T-helper 1 cell treated with Interleukin-12 subunit alpha and Interleukin-12 subunit beta and Interleukin-4 antibody, amounts not matched to agents 30 μg/mL and 1 μg/mL, for 36 hours (primary cell): Measurements from ENCODE around the gene SETBP1.
A peak's percentile ranks its signal among the peaks of the same experiment; 100 is the strongest.

Source experiments
- H3K27ac Mint-ChIP-seq: one replicate; pipeline ENCODE4 v1.8.0; 2021; ENCODE audit warnings: mild to moderate bottlenecking, mixed read lengths
- H3K27me3 Mint-ChIP-seq: one replicate; pipeline ENCODE4 v1.8.0; 2021; ENCODE audit warnings: low read depth, mixed read lengths
- H3K36me3 Mint-ChIP-seq: one replicate; pipeline ENCODE4 v1.8.0; 2021; ENCODE audit warnings: low read depth, mixed read lengths
- H3K4me1 Mint-ChIP-seq: one replicate; pipeline ENCODE4 v1.8.0; 2021; ENCODE audit warnings: low read depth, mixed read lengths
- H3K4me3 Mint-ChIP-seq: one replicate; pipeline ENCODE4 v1.8.0; 2021; ENCODE audit warnings: mild to moderate bottlenecking, moderate library complexity, mixed read lengths
- H3K9me3 Mint-ChIP-seq: one replicate; pipeline ENCODE4 v1.8.0; 2021; ENCODE audit warnings: mixed read lengths

The SETBP1 gene

DNA sequence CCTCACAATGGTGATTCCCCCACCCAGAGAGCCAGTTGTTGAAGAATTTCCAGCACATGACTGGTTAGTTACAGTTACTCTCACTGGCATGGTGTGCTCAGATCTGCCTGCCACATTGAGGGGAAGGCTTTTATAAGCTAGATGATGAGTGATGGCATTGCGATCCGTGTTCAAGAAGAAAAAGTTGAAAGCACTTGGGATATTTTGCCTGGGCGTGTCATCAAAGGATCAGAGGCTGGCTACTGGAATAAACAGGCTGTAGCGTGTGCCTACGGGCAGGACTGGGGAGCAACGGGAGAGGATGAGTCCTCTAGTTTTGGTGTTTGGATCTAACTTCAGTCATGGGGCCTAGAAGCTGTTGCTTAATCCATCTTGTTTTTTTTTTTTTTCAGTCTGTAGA, 175.0 kb downstream of the SETBP1 start:
- Mint-ChIP-seq H3K36me3 (peaks cover 2% of the 10 kb centered on the region), H3K9me3 (no peaks in the 10 kb centered on the region), H3K27me3 (peaks cover 32% of the 10 kb centered on the region), H3K27ac (no peak overlapping the region), H3K4me1 (no peaks in the 10 kb centered on the region), H3K4me3 (no peak overlapping the region)

DNA sequence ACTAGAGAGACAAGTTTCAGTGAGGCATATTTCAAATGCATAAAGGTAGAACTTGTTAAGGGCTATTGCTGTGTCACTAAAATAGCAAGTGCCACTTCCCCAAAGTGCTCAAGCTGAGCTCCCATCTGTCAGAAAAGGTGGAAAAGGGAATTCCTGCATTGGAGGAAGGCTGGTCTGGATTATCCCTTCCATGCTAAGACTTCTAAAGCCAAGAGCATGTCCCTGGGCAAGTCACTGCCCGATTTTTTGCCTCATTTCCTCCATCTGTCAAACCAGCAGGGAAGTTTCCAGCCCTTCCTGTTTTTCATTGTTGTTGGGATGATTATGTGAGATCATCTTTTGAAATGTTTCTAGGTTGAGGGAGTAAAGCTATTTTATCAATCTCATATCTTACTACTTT, 175.5 kb downstream of the SETBP1 start:
- Mint-ChIP-seq H3K4me3 (no peak overlapping the region), H3K27ac (no peak overlapping the region), H3K4me1 (no peaks in the 10 kb centered on the region), H3K36me3 (peaks cover 2% of the 10 kb centered on the region), H3K9me3 (no peaks in the 10 kb centered on the region), H3K27me3 (peaks cover 32% of the 10 kb centered on the region)

DNA sequence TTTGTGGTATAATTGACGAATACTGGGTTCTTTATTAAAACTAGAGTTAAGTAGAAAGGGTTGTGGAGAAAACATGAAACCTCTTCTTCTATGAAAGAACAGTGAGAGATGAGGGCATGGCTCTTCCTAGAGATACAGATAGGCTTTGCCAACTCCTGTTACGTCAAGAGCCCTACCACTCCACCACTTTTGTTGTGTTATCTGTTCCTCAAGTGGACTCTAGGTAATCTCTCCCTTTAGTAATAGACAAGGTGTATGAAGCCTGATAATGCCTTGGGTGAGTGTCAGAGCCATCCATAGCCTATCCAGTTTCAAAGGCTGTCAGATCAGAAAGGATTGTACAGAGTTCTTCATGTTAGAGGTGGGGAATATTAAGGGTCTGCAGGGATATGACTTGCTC, 176.4 kb downstream of the SETBP1 start:
- Mint-ChIP-seq H3K36me3 (peaks cover 2% of the 10 kb centered on the region), H3K27ac (no peak overlapping the region), H3K27me3 (peaks cover 36% of the 10 kb centered on the region), H3K9me3 (no peaks in the 10 kb centered on the region), H3K4me1 (no peaks in the 10 kb centered on the region), H3K4me3 (no peak overlapping the region)

- Mint-ChIP-seq H3K27me3 (peaks cover 33% of the 10 kb centered on the region), H3K36me3 (peaks cover 2% of the 10 kb centered on the region), H3K4me3 (no peak overlapping the region), H3K27ac (no peak overlapping the region), H3K4me1 (no peaks in the 10 kb centered on the region), H3K9me3 (no peaks in the 10 kb centered on the region)
These were observed 177.2 kb downstream of the SETBP1 start for GRCh38 chr18:44857744-44858491.

- Mint-ChIP-seq H3K27me3 (peaks cover 37% of the 10 kb centered on the region), H3K4me1 (peaks cover 2% of the 10 kb centered on the region), H3K27ac (no peak overlapping the region), H3K36me3 (peaks cover 2% of the 10 kb centered on the region), H3K4me3 (no peak overlapping the region), H3K9me3 (no peaks in the 10 kb centered on the region)
These were observed 178.6 kb downstream of the SETBP1 start for GRCh38 chr18:44859263-44859662.

DNA sequence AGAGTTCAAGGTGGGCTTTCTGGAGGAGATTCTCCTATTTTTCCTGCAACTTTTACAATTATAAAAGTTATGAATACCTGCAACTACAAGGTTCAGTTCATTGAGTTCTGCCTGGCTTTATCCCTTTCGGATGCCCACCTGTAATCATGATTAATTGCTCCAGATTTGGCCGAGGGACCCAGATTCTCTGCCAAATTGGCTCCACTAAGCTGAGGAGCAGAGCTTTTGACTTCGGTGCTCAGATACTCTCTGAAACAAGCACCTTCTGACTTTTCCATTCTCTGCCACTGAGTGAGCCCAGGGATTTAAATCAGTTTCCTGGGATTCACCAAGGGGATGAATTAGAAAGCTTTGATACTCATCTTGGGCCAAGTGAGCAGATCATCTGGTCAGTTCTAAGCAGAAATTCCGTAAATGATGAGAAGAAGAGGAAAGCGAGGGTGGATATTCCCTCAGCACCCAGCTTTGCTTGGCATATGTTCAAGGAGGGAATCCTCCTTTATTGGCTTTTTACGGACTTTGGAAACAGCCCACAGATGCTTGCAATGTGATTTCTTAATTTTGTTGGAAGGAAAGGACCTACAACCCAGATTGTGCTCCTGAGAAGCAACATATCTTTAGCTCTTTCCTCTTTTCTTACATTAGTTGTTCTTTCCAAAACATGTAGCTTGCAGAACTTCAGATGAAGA, 179.2 kb downstream of the SETBP1 start:
- Mint-ChIP-seq H3K9me3 (no peaks in the 10 kb centered on the region), H3K27me3 (peaks cover 35% of the 10 kb centered on the region), H3K4me1 (peaks cover 3% of the 10 kb centered on the region), H3K36me3 (peaks cover 2% of the 10 kb centered on the region), H3K4me3 (no peak overlapping the region), H3K27ac (no peak overlapping the region)

DNA sequence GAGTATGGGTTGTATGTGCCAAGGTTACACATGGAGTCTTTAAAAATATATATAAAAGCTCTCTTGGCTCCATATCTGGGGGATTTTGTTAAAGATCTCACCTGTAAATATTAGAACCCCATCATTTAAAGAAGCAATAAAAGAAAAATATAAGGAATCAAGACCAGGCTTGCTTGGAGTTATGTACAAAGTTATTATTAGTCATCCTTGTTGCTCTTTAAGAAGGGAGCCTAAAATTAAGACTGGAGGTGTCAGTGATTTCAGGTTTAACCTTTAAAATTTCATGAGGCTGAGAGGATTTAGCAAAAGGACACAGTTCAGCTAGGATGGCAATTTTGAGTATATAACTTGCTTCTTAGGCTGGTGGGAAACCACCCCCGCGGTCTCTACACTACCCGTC, 181.4 kb downstream of the SETBP1 start:
- Mint-ChIP-seq H3K4me3 (no peak overlapping the region), H3K4me1 (peaks cover 7% of the 10 kb centered on the region), H3K27ac (no peak overlapping the region), H3K27me3 (peaks cover 25% of the 10 kb centered on the region), H3K9me3 (no peaks in the 10 kb centered on the region), H3K36me3 (peaks cover 2% of the 10 kb centered on the region)

DNA sequence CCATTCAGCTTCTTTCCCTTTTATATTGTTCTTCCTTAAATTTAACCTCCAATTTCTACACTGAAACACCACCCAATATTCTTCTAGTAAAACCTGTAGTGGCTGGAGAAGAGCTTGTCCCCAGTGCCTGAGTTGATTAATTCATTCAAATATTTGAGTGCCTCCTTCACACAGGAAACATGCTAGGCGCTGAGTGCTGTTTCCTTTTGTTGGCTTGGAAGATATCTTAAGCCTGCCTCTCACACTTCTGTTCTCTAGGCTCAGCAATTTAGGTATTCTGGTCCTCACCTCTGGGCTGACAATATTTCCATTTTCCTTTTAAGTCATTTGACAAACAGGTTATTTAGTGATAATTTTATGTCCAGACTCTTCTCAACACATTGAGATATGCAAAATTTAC, 185.4 kb downstream of the SETBP1 start:
- H3K4me3 Mint-ChIP-seq: no peak overlapping the region
- H3K4me1 Mint-ChIP-seq: peaks cover 13% of the 10 kb centered on the region
- H3K36me3 Mint-ChIP-seq: peaks cover 3% of the 10 kb centered on the region
- H3K9me3 Mint-ChIP-seq: no peaks in the 10 kb centered on the region
- peaks cover 18% of the 10 kb centered on the region for H3K27me3 Mint-ChIP-seq
- no peak overlapping the region for H3K27ac Mint-ChIP-seq

DNA sequence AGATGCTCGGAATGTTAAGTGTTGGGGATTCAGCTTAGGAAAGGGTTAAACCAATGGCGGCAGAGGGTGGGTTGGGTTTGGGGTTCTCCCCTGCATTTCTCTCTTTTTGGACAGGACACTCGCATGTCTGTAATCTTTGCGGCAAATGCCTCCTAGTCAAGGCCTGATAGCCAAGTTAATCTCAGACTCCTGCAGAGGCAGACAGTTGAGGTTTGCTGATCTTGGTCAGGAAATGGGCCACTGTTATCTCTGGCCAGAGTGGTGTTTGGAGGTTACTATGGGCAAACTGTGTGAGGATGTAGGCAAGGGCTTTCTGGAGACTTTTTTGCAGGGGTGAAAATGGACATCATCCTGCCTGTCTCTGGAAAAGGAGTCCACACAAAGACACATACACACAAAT, 188.8 kb downstream of the SETBP1 start:
- Mint-ChIP-seq H3K27ac (no peak overlapping the region), H3K4me3 (no peak overlapping the region), H3K27me3 (peaks cover 4% of the 10 kb centered on the region), H3K4me1 (peaks cover 17% of the 10 kb centered on the region), H3K36me3 (peaks cover 6% of the 10 kb centered on the region), H3K9me3 (no peaks in the 10 kb centered on the region)

GRCh38 chr18:44870631-44871502, 190.2 kb downstream of the SETBP1 start:
- Mint-ChIP-seq H3K4me1 (peaks cover 16% of the 10 kb centered on the region), H3K36me3 (peaks cover 8% of the 10 kb centered on the region), H3K27ac (no peak overlapping the region), H3K27me3 (peaks cover 4% of the 10 kb centered on the region), H3K4me3 (no peak overlapping the region), H3K9me3 (no peaks in the 10 kb centered on the region)

GRCh38 chr18:44871771-44872170, 191.1 kb downstream of the SETBP1 start:
- peak overlapping the region; percentile 57 for H3K27ac Mint-ChIP-seq

DNA sequence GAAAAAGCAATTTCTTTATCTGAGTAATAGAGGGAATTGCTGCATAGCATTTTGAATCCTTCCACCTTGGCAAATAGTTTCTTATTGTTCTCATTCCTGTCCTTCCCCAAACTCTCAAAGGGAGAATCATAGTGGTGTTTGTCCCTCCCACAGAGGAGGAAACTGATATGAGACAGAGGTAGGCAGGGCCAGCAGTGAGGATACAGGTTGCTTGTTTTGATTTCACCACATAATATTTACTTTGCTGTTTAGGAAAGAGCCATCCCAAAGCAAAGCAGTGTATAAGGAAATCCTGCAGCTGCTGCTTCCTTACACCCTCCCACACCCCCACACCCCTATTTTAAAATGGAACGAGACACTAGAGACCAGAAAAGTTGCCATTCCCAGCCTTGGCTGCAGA, 195.3 kb downstream of the SETBP1 start:
- Mint-ChIP-seq H3K4me1 (peaks cover 8% of the 10 kb centered on the region), H3K9me3 (no peaks in the 10 kb centered on the region), H3K4me3 (no peak overlapping the region), H3K36me3 (peaks cover 7% of the 10 kb centered on the region), H3K27me3 (peaks cover 6% of the 10 kb centered on the region), H3K27ac (no peak overlapping the region)

More at GRCh38 chr18:44871771-44872170, 191.1 kb downstream of the SETBP1 start:
- peaks cover 6% of the 10 kb centered on the region for H3K27me3 Mint-ChIP-seq
- no peak overlapping the region for H3K4me3 Mint-ChIP-seq
- H3K4me1 Mint-ChIP-seq: peaks cover 14% of the 10 kb centered on the region
- H3K9me3 Mint-ChIP-seq: no peaks in the 10 kb centered on the region
- H3K36me3 Mint-ChIP-seq: peaks cover 9% of the 10 kb centered on the region

DNA sequence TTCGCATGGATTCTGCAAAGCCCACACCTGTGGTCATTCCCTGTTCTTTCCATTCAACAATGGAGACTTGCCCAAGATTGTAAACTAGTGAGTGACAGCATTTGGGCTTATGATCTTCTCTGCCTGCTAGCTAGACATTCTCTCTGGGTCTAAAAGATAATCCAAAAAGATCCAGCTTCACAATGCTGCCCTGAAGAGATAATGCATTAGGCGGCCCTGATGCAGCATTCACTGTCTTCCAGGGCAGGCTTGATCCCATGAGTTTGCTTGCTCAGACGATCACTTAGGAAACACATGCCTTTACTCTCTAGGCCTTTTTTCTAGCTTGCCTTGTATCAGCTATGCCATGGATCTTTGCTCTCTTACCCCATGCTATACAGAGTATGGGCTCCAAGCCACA, 196.1 kb downstream of the SETBP1 start:
- Mint-ChIP-seq H3K27me3 (peaks cover 6% of the 10 kb centered on the region), H3K36me3 (peaks cover 7% of the 10 kb centered on the region), H3K27ac (no peak overlapping the region), H3K4me3 (no peak overlapping the region), H3K4me1 (peaks cover 2% of the 10 kb centered on the region), H3K9me3 (no peaks in the 10 kb centered on the region)

DNA sequence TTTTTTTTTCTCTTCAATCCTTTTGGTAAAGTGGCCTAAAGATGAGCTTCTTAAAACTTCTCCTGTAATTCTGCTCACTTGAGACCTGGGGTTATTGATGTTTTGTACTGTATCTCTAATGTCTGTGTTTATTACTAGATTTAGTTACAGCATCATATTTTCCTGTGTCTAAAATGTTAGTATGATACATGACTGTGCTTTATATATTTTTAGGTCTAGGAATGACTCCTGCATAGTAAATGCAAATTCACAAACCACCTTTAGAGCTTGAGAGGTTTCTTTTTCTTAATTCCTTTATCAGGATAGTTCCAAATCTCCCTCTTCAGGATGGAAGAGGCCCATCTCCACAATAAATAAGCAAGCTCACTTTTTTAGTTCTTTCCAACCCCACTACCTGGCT, 197.6 kb downstream of the SETBP1 start:
- H3K4me1 Mint-ChIP-seq: no peaks in the 10 kb centered on the region
- H3K27ac Mint-ChIP-seq: no peak overlapping the region
- H3K9me3 Mint-ChIP-seq: no peaks in the 10 kb centered on the region
- H3K27me3 Mint-ChIP-seq: peaks cover 3% of the 10 kb centered on the region
- H3K36me3 Mint-ChIP-seq: peaks cover 4% of the 10 kb centered on the region
- H3K4me3 Mint-ChIP-seq: no peak overlapping the region
